Mucosa of descending colon (tissue), 3 donors: ENCODE data around the gene CLTC. TPM values are rescaled to one million over a fixed set of nuclear protein-coding genes. Genes with fewer than 3 reads are reported as not detected.
A peak's percentile ranks its signal among the peaks of the same experiment; 100 is the strongest.
"Not testable (repeated sequence)": the region's sequence is repeated elsewhere in the genome, so short reads cannot be mapped to it uniquely, and the experiment has no call there.

Experiments used
- ATAC-seq: fragments of 200-7000 bp; cut with Tn5 transposase; one replicate; pipeline ENCODE4 v1.9.1; 2020; ENCODE audit warnings: mild to moderate bottlenecking, moderate library complexity
- DNase-seq, 3 donors: peaks; one replicate each; pipeline ENCODE4 v3.0.0-alpha.2; 2020
- H3K36me3 ChIP-seq: fragments of 200-600 bp; one replicate; pipeline ENCODE4 v1.8.0; 2021; ENCODE audit warnings: low read depth, mild to moderate bottlenecking
- H3K4me1 ChIP-seq: fragments of 200-600 bp; one replicate; pipeline ENCODE4 v1.8.0; 2021; ENCODE audit warnings: low read depth, mild to moderate bottlenecking
- H3K4me3 ChIP-seq: fragments of 200-600 bp; one replicate; pipeline ENCODE4 v1.8.0; 2021; ENCODE audit warnings: mild to moderate bottlenecking
- H3K9me3 ChIP-seq: fragments of 200-600 bp; one replicate; pipeline ENCODE4 v1.8.0; 2021; ENCODE audit warnings: mild to moderate bottlenecking
- intact Hi-C, 2 donors: fragments of 100-400 bp; cut with DNase I in 1 of 2; cut with micrococcal nuclease in 1 of 2; formaldehyde crosslinking; loops; one replicate each; pipeline versions ENCODE4 v1.11.0 to v1.11.1; 2022; cut with DNase I, micrococcal nuclease
- long read RNA-seq, 2 donors: library from polyadenylated mRNA; unstranded; transcript quantifications; one replicate each; pipeline ENCODE4 v2.0.0, GENCODE V29; 2019 to 2021
- total RNA-seq, 3 donors: library from RNA; stranded (reverse); fragmentation: NEBNext Ultra II Directional in 2 of 3; extraction: Animal tissue kit (Norgen Biotek cat#: 25700) in 2 of 3; gene quantifications; one replicate each; pipeline versions ENCODE4 v1.2.1 to v1.2.4, GENCODE V29; 2021 to 2023
- TF ChIP-seq, protein P1 (sequence below): fragments of 200-600 bp; IDR thresholded peaks from one replicate; pipeline ENCODE4 v1.8.0; 2022; ENCODE audit warnings: antibody characterized with exemption, mild to moderate bottlenecking
- donor health status: DM: no; HTN: no; CAD: no; lungs with moderate emphysema.
- donor health status: DM: no; HTN: no; CAD: no.
- donor health status: DM: no; HTN: yes; CAD: no.

Gene CLTC
- 100 to 1,000 TPM; 264 to 306 (median 286) TPM for total RNA-seq
- long read RNA-seq, donor 1, full-length matches to known transcripts = 78 of 166 reads
- long read RNA-seq, donor 1, partial matches to known transcripts = 64 of 166 reads
- long read RNA-seq, donor 1, other reads (novel, unspliced or antisense) = 24 of 166 reads
- long read RNA-seq, donor 2, full-length matches to known transcripts = 3 of 17 reads
- long read RNA-seq, donor 2, partial matches to known transcripts = 10 of 17 reads
- long read RNA-seq, donor 2, other reads (novel, unspliced or antisense) = 4 of 17 reads

DNA sequence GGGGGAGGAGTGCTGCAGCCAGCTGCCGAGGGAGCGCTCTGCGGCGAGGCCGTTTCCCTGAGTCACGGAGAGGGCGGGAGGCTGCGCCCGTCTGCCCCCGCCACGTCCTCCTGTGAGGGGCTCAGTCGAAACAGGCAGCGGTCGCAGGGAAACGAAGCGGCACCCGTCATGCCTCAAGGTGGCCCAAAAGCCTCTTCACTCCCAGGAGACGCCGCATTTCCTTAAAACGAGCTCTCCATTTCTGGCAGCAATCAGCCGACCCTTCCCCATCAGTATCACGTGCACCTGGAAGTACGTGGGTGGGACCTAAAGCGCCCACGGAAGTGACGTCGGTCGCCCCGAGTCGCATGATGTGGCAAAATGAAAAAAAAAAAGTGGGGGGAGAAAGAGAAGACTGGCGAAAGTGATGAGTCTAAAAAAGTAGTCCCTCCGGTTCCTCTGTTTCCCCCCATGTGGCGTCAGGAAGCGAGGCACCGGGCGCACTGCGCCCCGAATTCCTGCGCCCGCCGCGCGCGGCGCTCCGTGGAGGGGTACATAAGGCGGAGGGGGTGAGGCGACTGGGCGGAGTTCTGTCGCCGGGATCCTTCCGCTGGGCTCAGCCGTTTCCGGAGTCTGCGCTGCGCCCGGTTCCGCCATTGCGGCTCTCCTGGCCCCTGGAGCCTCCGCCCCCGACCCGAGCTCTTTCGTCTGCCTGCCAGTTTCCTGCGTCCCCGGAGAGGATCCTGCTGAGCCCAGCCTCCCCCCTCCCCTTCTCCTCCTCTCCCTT, at the start of gene CLTC:
CLTC (plus strand) TSS at position 598 of the 766 bp plus-strand sequence. CDS start 237 bp downstream, outside the sequence.
- no peaks in the 10 kb centered on the region for H3K9me3 ChIP-seq
- DNase-seq = peak; percentile 93 to 95 (median 94)
- intact Hi-C loops = no loop called here
- TF ChIP-seq, protein P1, sequence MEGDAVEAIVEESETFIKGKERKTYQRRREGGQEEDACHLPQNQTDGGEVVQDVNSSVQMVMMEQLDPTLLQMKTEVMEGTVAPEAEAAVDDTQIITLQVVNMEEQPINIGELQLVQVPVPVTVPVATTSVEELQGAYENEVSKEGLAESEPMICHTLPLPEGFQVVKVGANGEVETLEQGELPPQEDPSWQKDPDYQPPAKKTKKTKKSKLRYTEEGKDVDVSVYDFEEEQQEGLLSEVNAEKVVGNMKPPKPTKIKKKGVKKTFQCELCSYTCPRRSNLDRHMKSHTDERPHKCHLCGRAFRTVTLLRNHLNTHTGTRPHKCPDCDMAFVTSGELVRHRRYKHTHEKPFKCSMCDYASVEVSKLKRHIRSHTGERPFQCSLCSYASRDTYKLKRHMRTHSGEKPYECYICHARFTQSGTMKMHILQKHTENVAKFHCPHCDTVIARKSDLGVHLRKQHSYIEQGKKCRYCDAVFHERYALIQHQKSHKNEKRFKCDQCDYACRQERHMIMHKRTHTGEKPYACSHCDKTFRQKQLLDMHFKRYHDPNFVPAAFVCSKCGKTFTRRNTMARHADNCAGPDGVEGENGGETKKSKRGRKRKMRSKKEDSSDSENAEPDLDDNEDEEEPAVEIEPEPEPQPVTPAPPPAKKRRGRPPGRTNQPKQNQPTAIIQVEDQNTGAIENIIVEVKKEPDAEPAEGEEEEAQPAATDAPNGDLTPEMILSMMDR = no peak
- H3K4me1 ChIP-seq = peaks cover 41% of the 10 kb centered on the region
- H3K4me3 ChIP-seq = peak within 1 kb of the TSS; percentile 88
- no peaks in the 10 kb centered on the region for H3K36me3 ChIP-seq
- ATAC-seq = peak; percentile 91

DNA sequence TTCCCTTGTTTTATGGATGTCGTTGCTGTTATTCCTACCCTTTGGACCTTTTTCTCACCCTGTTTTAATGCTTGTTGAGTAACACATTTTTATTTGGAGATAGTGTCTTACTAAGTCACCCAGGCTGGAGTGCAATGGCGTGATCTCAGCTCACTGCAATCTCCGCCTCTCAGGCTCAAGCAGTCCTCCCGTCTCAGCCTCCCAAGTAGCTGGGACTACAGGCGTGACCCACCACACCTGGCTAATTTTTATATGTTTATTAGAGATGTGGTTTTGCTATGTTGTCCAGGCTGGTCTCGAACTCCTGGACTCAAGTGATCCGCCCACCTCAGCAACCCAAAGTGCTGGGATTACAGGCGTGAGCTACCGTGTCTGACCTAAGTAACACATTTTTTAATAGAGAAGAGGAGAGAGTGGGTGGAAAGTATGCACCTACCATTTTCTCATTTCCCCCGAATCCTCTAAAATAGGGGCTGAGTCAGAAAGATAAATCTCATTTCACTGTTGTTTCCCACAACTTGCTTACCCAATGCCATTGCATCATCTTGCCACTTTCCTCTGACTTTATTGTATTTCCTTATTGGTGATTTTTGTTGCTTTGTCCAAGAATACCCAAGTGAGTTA, 47.3 kb upstream of the CLTC start:
- intact Hi-C loops = no loop called here
- Histone ChIP-seq H3K9me3 (no peaks in the 10 kb centered on the region), H3K4me1 (no peaks in the 10 kb centered on the region), H3K36me3 (no peaks in the 10 kb centered on the region), H3K4me3 (no peak overlapping the region)
- TF ChIP-seq, protein P1 = no peak
- no peak for ATAC-seq
- DNase-seq = no peak

DNA sequence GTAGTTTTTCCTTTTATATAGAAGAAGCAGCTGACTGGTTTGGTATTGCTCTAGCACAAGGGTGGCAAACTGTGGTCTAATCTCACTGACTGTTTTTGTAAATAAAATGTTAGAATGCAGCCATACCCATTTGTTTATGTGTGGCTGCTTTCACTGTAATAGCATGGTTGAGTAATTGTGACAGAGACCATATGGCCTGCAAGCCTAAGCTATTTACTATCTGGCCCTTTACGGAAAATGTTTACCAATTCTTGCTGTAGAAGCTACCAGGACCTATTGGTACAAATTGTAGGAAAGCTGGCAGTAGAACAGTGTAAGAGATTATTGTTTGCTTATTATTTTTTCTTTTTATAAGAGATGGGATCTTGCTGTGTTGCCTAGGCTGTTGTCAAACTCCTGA, 35.5 kb upstream of the CLTC start:
- H3K36me3 ChIP-seq, H3K4me1 ChIP-seq, H3K4me3 ChIP-seq, DNase-seq, intact Hi-C loops, ATAC-seq, H3K9me3 ChIP-seq: not testable (repeated sequence)

DNA sequence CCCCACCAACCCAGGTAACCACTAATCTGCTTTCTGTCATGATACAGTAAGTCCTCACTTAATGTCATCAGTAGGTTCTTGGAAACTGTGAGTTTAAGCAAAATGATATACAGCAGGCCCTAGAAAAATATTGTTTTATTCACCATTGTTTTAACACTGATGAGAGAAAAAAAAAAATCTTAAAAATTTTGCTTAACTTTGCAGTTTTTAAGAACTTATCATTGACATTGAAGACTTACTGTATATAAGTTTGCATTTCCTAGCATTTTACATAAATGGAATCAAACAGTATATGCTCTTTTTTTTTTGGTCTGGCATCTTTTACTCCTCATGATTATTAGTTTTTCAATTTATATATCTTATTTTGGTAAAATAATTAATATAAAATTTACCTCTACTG, 19.5 kb upstream of the CLTC start:
- intact Hi-C loops = no loop called here
- ATAC-seq = no peak

DNA sequence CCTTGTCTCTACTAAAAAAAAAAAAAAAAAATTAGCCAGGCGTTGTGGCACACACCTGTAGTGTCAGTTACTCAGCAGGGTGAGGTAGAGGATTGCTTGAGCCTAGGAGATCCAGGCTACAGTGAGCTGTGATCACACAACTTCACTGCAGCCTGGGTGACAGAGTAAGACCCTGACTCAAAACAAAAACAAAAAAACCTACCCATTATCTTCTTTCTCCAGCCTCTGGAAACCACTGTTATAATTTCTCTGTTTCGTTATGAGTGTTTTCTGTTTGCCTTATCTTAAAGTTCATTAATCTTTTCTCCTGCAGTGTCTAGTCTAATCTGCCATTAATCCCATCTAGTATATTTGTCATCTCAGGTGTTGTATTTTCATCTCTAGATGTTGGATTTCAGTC, 18.6 kb upstream of the CLTC start:
- intact Hi-C loops = no loop called here
- no peak for DNase-seq
- H3K4me3 ChIP-seq = no peak overlapping the region
- no peak for ATAC-seq
- H3K9me3 ChIP-seq = no peaks in the 10 kb centered on the region
- no peaks in the 10 kb centered on the region for H3K36me3 ChIP-seq
- no peaks in the 10 kb centered on the region for H3K4me1 ChIP-seq
- TF ChIP-seq, protein P1 = no peak

More for the DNA sequence above, 19.5 kb upstream of the CLTC start:
- TF ChIP-seq, protein P1 = no peak
- DNase-seq = no peak
- H3K9me3 ChIP-seq = no peaks in the 10 kb centered on the region
- no peaks in the 10 kb centered on the region for H3K4me1 ChIP-seq
- H3K36me3 ChIP-seq = no peaks in the 10 kb centered on the region
- H3K4me3 ChIP-seq = no peak overlapping the region

GRCh38 chr17:59607061-59607460, 12.6 kb upstream of the CLTC start:
- TF ChIP-seq, protein P1 = no peak
- DNase-seq (no peak), ATAC-seq (no peak)
- no peaks in the 10 kb centered on the region for H3K4me1 ChIP-seq
- no peak overlapping the region for H3K4me3 ChIP-seq
- no peaks in the 10 kb centered on the region for H3K9me3 ChIP-seq
- intact Hi-C loops = no loop called here
- peaks cover 8% of the 10 kb centered on the region for H3K36me3 ChIP-seq
